ENCODE measurements around the gene GHRL.
"Not testable (repeated sequence)": the region's sequence is repeated elsewhere in the genome, so short reads cannot be mapped to it uniquely, and the experiment has no call there.

The GHRL gene

GRCh38 chr3:10273702-10274305, 18.9 kb downstream of the GHRL start:
- no peak for DNase-seq (ENCODE audit: low read depth in 3 of 3)

- no peak for DNase-seq (ENCODE audit: low read depth in 3 of 3)
Measured at GRCh38 chr3:10272977-10273376, 19.8 kb downstream of the GHRL start.

GRCh38 chr3:10272476-10272875, 20.3 kb downstream of the GHRL start:
- not testable (repeated sequence) for DNase-seq (ENCODE audit: low read depth in 3 of 3)

GRCh38 chr3:10269443-10269842, 23.3 kb downstream of the GHRL start:
- DNase-seq (ENCODE audit: low read depth in 3 of 3) = no peak

GRCh38 chr3:10268930-10269329, 23.8 kb downstream of the GHRL start:
- no peak for DNase-seq (ENCODE audit: low read depth in 3 of 3)

- no peak for DNase-seq (ENCODE audit: low read depth in 3 of 3)
Measured at GRCh38 chr3:10268116-10268515, 24.6 kb downstream of the GHRL start.

- not testable (repeated sequence) for DNase-seq (ENCODE audit: low read depth in 3 of 3)
Measured at GRCh38 chr3:10266936-10267335, 25.8 kb downstream of the GHRL start.

GRCh38 chr3:10265833-10266232, 26.9 kb downstream of the GHRL start:
- DNase-seq (ENCODE audit: low read depth in 3 of 3) = no peak

GRCh38 chr3:10263646-10264363, 28.9 kb downstream of the GHRL start:
- peak; percentile 47 to 53 (median 48) for DNase-seq (ENCODE audit: low read depth in 3 of 3)

GRCh38 chr3:10262027-10262426, 30.7 kb downstream of the GHRL start:
- no peak for DNase-seq (ENCODE audit: low read depth in 3 of 3)

- DNase-seq (ENCODE audit: low read depth in 3 of 3) = no peak
Measured at GRCh38 chr3:10260211-10260701, 32.5 kb downstream of the GHRL start.

- no peak for DNase-seq (ENCODE audit: low read depth in 3 of 3)
Measured at GRCh38 chr3:10259798-10260197, 32.9 kb downstream of the GHRL start.

- no peak for DNase-seq (ENCODE audit: low read depth in 3 of 3)
Measured at GRCh38 chr3:10259036-10259435, 33.7 kb downstream of the GHRL start.

- DNase-seq (ENCODE audit: low read depth in 3 of 3) = no peak
Measured at GRCh38 chr3:10255835-10256234, 36.9 kb downstream of the GHRL start.

GRCh38 chr3:10253731-10254130, 39.0 kb downstream of the GHRL start:
- no peak for DNase-seq (ENCODE audit: low read depth in 3 of 3)

- no peak for DNase-seq (ENCODE audit: low read depth in 3 of 3)
Measured at GRCh38 chr3:10251006-10251405, 41.7 kb downstream of the GHRL start.

GRCh38 chr3:10249833-10250232, 42.9 kb downstream of the GHRL start:
- no peak for DNase-seq (ENCODE audit: low read depth in 3 of 3)

GRCh38 chr3:10248984-10249748, 43.6 kb downstream of the GHRL start:
- DNase-seq (ENCODE audit: low read depth in 3 of 3) = peak; percentile 27 to 47 (median 31)

- DNase-seq (ENCODE audit: low read depth in 3 of 3) = peak; percentile 85 to 88 (median 87)
Measured at GRCh38 chr3:10248184-10248983, 44.4 kb downstream of the GHRL start, which contains the start of gene TATDN2. Gene TATDN2, plus strand, starts transcription at chr3:10248459. Its CDS starts 742 bp downstream, at chr3:10249201.

GRCh38 chr3:10247679-10248183, 45.0 kb downstream of the GHRL start:
- no peak for DNase-seq (ENCODE audit: low read depth in 3 of 3)

GRCh38 chr3:10245081-10245712, 47.5 kb downstream of the GHRL start:
- DNase-seq (ENCODE audit: low read depth in 3 of 3) = no peak

Measured in stimulated activated CD4-positive, alpha-beta T cell treated with anti-CD3 and anti-CD28 coated beads, TNF-alpha, amount 100 ng/mL, for 4 hours (primary cell).